Brain microvascular endothelial cell (primary cell): ENCODE measurements around the gene GPRC5C.
"Not testable (repeated sequence)": the region's sequence is repeated elsewhere in the genome, so short reads cannot be mapped to it uniquely, and the experiment has no call there.

Experiments
- DNase-seq: peaks from one replicate; pipeline ENCODE4 v3.0.0-alpha.2; 2020
- H3K27ac ChIP-seq: fragments of 250-450 bp; sonication (Bioruptor Pico); 2 replicates; pipeline ENCODE4 v1.5.1; 2020; ENCODE audit warnings: mild to moderate bottlenecking, moderate library complexity
- H3K27me3 ChIP-seq: fragments of 250-450 bp; sonication (Bioruptor Pico); replicated peaks from 2 replicates; pipeline ENCODE4 v1.5.1; 2020; ENCODE audit warnings: mild to moderate bottlenecking
- H3K36me3 ChIP-seq: fragments of 250-450 bp; sonication (Bioruptor Pico); replicated peaks from 2 replicates; pipeline ENCODE4 v1.5.1; 2020; ENCODE audit warnings: mild to moderate bottlenecking
- H3K4me3 ChIP-seq: 2 replicates; pipeline ENCODE4 v1.5.1; 2011; ENCODE audit warnings: low read depth, mild to moderate bottlenecking, control low read depth, low read length, moderate library complexity
- CTCF ChIP-seq: IDR thresholded peaks from 2 replicates; pipeline ENCODE4 v1.5.1; 2011; ENCODE audit warnings: low read depth, mild to moderate bottlenecking, moderate library complexity, low read length, control low read depth, inconsistent platforms; ENCODE audit errors: missing control alignments
- in situ Hi-C: cut with HindIII; loops from 2 replicates; pipeline ENCODE4 v1.10.0; 2017; ENCODE audit warnings: low sequenced_read_pairs, low pct_ligation_motif_present

The GPRC5C gene

GRCh38 chr17:74481621-74482020, 49.7 kb downstream of the GPRC5C start:
- in situ Hi-C loops = no loop called here
- Histone ChIP-seq H3K36me3 (no peaks in the 10 kb centered on the region), H3K4me3 (no peak overlapping the region), H3K27ac (no peak overlapping the region), H3K27me3 (no peaks in the 10 kb centered on the region)
- TF ChIP-seq CTCF = no peak
- no peak for DNase-seq

- in situ Hi-C loops = no loop called here
- Histone ChIP-seq H3K27me3 (no peaks in the 10 kb centered on the region), H3K27ac (no peak overlapping the region), H3K4me3 (no peak overlapping the region), H3K36me3 (no peaks in the 10 kb centered on the region)
- TF ChIP-seq CTCF = no peak
- no peak for DNase-seq
Observed at GRCh38 chr17:74484066-74484465, 52.2 kb downstream of the GPRC5C start.

GRCh38 chr17:74485022-74485743, 53.3 kb downstream of the GPRC5C start:
- no peak for DNase-seq
- Histone ChIP-seq H3K27me3 (no peaks in the 10 kb centered on the region), H3K36me3 (no peaks in the 10 kb centered on the region), H3K27ac (no peak overlapping the region), H3K4me3 (no peak overlapping the region)
- TF ChIP-seq CTCF = no peak
- in situ Hi-C loops = no loop called here

GRCh38 chr17:74485841-74486240, 54.0 kb downstream of the GPRC5C start:
- no peaks in the 10 kb centered on the region for H3K36me3 ChIP-seq

GRCh38 chr17:74488276-74488675, 56.4 kb downstream of the GPRC5C start:
- H3K36me3 ChIP-seq, DNase-seq, H3K27ac ChIP-seq, in situ Hi-C loops, H3K4me3 ChIP-seq, H3K27me3 ChIP-seq: not testable (repeated sequence)

More at GRCh38 chr17:74485841-74486240, 54.0 kb downstream of the GPRC5C start:
- no peak overlapping the region for H3K27ac ChIP-seq
- H3K4me3 ChIP-seq = no peak overlapping the region
- no peak for TF ChIP-seq CTCF
- H3K27me3 ChIP-seq = no peaks in the 10 kb centered on the region
- in situ Hi-C loops = no loop called here
- DNase-seq = no peak

GRCh38 chr17:74490716-74491115, 58.8 kb downstream of the GPRC5C start:
- no peak overlapping the region for H3K4me3 ChIP-seq
- in situ Hi-C loops = no loop called here
- H3K27me3 ChIP-seq = no peaks in the 10 kb centered on the region
- no peak for DNase-seq
- no peak overlapping the region for H3K27ac ChIP-seq
- TF ChIP-seq CTCF = no peak
- H3K36me3 ChIP-seq = no peaks in the 10 kb centered on the region
